CD4-positive, alpha-beta T cell treated with Interleukin-10 for 1 hour (primary cell): Measurements from ENCODE around the gene CENPX.

Source experiments
- DNase-seq: peaks from one replicate; pipeline ENCODE4 v3.0.0-alpha.2; 2020

CENPX gene

GRCh38 chr17:81976332-81977210, 46.1 kb downstream of the CENPX start:
- peak; percentile 29 for DNase-seq

GRCh38 chr17:81973432-81973831, 49.2 kb downstream of the CENPX start:
- no peak for DNase-seq

- no peak for DNase-seq
Observed at GRCh38 chr17:81968850-81969812, 53.5 kb downstream of the CENPX start.
